IMR-90 (cell line): ENCODE measurements around the gene KRT6A.

Experiments used
- BHLHE40 ChIP-seq: fragments of 150-350 bp; IDR thresholded peaks from 2 replicates; pipeline ENCODE4 v1.6.1; 2016; ENCODE audit warnings: mild to moderate bottlenecking, low read depth, low read length
- POLR2A ChIP-seq: IDR thresholded peaks from 2 replicates; pipeline ENCODE4 v1.6.1; 2012; ENCODE audit warnings: mild to moderate bottlenecking, low read depth, low read length

- TF ChIP-seq POLR2A (no peak), BHLHE40 (no peak)
Observed at GRCh38 chr12:52540531-52540930, 47.5 kb upstream of the KRT6A start.
